Stimulated activated CD8-positive, alpha-beta memory T cell treated with anti-CD3 and anti-CD28 coated beads, Interleukin-12 subunit alpha, Interleukin-12 subunit beta, amount 100 ng/mL, for 1 hour (primary cell): Measurements from ENCODE around the gene PMFBP1.

Experiments used
- DNase-seq: peaks from one replicate; pipeline ENCODE4 v3.0.0-alpha.2; 2020; ENCODE audit warnings: low read depth

PMFBP1 gene

DNA sequence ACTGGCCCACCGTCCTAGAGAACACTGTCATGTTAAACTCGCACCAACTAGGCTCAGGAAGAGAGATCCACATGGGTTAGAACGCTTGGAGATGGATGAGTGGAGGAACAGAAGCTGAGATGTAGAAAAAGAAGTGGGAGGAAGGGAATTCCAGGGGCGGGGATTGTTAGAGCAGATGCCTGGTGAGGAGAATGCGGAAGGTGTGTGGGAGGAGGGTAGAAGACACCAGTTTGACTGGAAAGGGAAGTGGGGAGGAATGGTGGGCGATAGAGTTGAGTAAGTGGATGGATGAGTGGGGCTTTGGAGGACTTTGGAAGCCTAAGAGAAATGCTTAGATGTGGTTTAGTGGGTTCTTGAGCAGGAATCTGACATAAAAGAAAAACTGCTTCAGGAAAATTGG, 40.9 kb downstream of the PMFBP1 start:
- no peak for DNase-seq

DNA sequence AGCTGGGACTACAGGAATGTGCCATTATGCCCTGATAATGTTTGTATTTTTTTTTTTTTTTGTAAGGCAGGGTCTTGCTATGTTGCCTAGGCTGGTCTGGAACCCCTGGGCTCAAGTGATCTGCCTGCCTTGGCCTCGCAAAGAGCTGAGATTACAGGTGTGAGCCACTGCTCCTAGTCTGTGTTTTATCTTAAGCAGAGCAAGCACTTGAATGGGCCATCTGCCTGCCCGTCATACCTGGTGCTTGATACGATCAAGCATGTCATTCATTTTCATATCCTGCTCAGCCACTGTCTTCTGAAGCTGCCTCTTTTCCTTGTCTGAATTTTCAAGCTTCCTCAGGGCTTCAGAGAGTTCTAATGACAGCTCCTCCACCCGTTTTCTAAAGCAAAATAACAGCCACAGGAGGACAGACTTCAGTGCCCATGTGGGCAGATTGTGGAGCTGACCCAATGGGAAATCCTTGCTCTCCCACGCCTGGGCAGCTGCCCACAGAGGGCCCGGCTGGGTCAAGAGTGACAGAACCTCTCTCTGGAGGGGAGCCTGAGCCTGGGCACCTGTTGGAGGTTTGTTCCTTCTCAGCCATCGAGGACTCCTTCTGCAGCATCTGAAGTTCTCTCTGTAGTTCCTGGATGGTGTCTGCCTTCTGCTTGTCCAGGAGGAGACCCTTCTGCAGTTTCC, 41.8 kb downstream of the PMFBP1 start:
- no peak for DNase-seq

GRCh38 chr16:72128701-72129100, 43.3 kb downstream of the PMFBP1 start:
- no peak for DNase-seq

- DNase-seq, result no peak
These were observed 45.6 kb downstream of the PMFBP1 start for GRCh38 chr16:72126429-72126765.

- no peak for DNase-seq
These were observed 46.1 kb downstream of the PMFBP1 start for GRCh38 chr16:72125635-72126428.

- DNase-seq, result peak; percentile 25
These were observed 47.0 kb downstream of the PMFBP1 start for GRCh38 chr16:72124761-72125634.

DNA sequence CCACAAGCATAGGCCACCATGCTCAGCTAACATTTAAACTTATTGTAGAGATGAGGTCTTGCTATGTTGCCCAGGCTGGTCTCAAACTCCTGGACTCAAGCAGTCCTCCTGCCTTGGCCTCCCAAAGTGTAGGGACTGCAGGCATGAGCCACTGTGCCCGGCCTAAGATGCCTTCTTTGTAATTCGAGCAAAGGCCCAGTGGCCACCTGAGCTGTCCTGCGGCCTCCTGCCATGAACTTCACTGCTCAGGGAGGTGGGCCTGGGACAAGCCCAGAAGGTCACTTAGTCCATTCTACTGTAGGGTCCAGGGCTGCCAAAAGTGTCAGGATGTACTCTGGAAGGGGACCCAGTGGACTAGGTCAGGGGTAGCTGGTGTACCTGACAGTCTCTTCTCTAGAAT, 47.8 kb downstream of the PMFBP1 start:
- DNase-seq, result no peak

DNA sequence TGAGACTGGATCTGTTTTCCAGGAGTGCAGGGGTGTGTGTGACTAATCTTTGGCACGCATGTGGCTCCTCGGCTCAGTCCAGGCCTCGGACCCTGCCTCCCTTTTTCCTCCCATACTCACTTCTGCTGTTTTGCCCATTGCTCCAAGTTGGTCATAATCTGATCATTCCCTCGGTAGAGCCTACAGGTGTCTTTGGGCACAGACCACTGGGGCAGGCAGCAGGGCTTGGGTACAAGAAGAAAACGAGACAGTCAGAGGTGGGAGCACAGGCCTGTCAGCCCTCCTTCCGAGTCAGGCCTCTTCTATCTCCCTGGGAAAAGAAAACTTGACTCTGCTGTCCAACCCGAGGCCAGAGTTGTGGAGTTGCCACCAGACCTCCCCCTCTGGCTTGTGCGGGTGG, 48.5 kb downstream of the PMFBP1 start:
- no peak for DNase-seq

DNA sequence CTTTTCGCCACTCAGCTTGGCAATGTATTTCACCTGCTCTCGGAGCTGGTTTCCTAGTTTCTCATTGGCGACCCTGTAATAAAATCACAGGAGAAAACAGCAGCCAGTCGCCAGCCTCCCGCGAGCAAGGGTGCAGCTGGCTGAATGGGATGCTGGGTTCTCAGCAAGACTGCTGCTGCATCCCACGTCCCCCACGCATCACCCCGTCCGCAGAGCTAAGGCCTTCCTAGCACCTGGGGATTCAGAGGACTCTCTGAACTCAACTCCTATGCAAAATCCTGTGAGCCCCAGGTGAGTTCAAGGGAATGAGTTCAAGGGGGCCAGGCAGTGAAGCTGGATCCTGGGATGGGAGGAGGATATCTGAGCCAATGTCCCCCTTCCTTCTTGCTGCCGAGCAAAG, 49.0 kb downstream of the PMFBP1 start:
- DNase-seq, result no peak

DNA sequence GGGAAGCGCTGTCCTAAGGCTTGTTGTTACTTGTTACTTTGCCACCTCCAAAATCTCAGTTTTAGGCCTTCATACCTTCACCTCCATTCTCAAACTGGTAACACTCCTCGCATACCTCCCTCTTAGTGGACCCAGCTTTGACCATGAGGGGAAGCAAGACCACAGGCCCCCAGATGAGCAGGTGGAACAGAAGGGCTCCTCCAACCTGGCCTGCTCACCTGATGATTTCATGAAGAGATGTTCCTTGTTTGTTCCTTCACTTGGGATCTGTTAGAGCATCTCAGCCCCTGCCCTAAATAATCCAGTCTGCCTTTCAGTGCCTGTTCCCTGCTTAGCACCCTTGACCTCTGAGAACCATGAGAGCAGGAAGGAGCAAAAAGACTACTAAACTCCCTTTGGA, 49.6 kb downstream of the PMFBP1 start:
- no peak for DNase-seq

GRCh38 chr16:72120026-72120425, 51.9 kb downstream of the PMFBP1 start:
- DNase-seq, result no peak

DNA sequence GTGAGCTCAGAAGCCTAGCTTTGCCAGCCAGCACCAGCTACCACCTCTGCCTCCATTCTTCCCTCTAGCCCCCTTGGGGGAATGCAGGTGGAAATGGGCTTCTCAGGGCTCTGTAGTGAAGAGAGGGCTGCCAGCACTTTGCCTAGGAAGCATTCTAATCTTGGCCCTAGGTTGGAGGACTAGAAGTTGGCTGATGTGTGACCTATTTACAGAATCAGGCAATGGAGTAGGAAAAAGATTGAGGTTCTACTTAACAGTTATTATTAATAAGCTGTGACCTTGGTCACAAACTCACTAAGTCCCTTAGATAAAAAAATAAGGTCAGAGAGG, 58.4 kb downstream of the PMFBP1 start:
- DNase-seq, result no peak

DNA sequence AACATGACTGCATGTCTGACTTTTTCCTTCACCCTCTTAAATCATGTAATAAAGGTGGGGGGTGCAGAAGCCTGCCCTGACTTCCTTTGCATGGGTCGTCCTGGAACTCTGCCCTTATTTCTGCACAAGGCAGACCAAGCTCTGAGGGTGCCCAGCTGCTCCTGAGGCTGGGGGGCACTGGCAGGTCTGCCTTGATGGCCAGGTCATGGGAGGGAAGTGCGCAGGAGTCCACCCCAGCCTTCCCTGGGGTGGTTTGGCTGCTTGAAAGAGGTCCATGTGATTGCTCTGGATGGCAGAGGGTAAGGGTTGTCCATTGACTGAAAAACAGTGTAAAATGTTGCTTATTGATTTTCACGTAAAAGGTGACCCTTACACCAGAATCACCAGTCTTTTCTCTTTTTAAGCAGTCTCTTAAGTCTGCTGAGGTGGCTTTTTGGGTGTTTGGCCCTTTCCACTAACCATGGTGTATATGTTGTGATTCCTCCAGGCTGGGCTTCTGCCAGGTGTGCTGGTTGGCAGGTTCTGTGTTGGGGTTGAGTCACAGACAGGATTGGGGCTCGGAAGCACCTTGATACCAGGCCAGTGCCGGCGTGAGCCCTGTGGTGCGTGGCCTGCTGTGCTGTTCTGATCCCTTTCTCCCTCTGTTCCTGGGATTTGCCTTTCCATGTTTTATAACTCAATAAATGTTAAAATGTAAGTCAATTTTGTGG, 58.9 kb downstream of the PMFBP1 start:
- no peak for DNase-seq

DNA sequence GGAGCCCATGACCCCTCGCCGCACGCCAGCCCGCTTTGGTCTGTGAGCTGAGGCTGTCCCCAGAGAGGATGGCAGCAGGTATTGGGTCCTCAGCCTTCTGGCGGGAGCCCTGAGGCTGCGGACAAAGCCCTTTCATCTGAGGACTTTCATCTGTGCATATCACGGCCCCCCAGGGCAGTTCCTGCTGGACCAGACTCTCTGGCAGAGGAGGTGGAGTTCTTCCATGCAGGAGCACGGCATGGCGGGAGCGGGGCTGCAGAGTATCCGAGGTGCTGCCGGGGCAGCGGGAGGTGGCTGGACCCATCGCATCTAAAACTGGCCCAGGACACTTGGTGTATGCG, 59.5 kb downstream of the PMFBP1 start:
- no peak for DNase-seq

DNA sequence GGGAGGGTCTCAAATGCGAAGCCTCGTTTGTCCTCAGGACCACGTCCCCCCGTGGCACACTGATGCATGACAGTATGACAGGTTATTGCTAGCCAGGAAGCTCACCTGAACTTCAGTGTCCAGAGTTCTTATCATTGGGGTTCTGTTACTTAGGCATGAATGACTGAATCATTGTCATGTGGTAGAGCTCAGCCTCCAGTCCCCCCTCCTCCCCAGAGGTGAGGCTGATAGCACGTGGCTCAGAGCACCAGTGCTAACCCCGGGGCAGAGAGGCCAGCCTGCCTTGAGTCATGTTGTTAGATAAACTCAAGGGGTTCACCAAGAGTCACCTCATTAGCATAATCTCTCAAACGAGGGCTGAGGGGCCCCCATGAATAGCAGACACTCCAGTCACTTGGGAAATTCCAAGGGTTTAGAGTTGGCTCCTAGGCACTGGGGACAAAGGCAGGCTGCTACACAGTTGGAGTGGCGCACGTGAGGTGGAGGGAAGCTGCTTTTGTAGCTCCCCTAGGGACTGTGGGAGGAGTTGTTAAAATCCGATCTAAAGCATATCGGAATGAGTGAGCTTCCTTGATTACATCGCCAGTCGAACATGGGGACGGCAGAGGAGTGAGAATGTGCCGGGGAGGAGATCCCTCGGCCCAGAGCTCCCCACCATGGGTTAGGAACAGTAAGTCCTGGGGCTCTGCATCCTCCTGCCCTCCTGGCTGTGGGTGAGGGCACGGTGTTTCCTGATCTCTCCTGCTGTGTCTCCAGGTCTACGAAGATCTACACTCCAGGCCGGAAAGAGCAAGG, 60.1 kb downstream of the PMFBP1 start:
- no peak for DNase-seq

DNA sequence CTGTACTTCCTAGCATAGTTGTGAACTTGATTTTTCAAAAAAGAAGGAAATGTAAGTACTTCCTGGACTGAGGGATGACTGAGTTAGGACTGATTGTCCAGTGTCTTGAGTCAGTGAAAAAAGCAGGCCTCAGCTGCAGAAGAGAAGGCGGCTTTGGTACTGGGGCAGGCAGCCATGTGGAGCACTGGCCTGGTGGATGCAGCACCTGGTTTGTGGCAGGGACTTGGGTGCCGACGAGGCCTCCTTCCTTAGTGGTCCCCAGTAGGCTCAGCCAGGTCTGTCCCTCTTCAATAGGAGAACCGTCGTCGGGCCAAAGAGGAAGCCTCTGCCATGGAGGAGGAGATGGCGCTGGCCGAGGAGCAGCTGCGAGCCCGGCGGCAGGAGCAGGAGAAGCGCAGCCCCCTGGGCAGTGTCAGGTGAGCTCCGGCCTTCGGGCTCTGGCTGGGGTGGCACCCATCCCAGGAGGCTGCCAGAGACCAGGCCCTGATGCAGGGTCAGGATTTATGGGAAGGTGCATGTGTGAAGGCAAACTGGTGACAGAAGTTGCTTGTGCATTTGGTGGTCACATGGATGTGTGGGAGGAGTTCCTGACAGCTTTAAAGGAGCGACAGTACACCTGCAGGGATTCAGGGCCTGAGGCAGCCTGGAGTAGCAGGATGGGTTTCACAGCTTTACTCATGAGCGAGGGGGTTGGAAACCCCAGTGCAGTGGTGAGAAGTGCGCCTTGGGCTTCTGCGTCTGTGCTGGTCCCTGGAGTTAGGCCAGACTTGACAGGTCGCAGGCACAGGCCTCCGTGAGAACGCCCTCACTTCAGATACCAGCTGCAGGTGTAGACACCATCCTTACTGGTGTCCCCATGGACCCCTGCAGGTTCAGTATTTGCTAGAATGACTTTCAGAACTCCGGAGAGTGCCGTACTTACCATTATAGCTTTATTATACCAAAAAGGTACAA, 61.0 kb downstream of the PMFBP1 start:
- no peak for DNase-seq

DNA sequence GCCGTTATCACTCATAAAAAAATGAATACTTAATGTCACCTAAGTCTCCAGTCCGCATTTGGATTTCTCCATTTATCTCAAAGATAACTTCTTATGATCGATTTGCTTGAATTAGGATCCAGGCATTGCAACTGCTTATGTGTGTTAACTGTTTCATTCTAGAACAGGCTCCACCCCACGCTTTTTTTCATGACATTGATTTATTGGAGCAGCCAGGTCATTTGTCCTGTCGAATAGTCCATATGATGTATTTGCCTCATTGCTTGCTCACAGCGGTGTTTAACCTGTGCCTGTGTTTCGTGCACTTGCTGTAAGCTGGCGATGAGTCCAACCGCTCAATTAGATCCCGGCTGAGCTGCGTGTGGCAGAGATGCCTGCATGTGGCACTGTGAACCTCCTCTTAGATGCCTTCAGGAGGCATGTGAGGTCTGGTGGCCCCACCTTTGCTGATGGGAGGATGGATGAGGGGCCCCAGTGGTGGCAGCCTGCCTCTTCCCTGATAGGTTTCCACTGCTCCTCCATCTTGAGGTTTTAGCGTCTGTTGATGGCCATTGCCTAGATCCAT, 61.9 kb downstream of the PMFBP1 start:
- no peak for DNase-seq

DNA sequence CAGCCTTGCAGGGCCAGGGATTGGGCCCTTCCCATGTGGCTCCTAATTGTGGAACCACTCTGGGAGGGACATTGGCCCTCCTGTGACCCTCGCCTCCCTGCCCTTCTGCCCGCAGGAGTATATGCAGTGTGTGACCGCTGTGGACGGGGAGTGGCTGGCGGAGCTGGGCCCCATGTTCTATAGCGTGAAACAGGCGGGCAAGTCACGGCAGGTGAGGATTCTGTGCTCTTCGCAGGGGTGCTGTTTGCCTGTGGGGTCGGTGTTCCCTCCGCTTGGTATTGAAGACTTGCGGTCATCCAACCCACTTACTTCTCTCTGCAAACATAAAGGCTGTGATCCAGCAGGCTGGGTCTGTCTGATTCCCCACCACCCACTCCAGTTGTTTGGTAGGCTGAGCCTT, 62.7 kb downstream of the PMFBP1 start:
- DNase-seq, result no peak

- no peak for DNase-seq
These were observed 63.4 kb downstream of the PMFBP1 start for GRCh38 chr16:72108353-72109102.
